NOMO-1 treated with DMSO at 0.1 percent for 48 hours (cell line): ENCODE measurements around the gene ADORA3.
"Not testable (repeated sequence)": the region's sequence is repeated elsewhere in the genome, so short reads cannot be mapped to it uniquely, and the experiment has no call there.

ENCODE experiments used
- DNase-seq: peaks from one replicate; lab custom pipeline; 2025; ENCODE audit not compliant: unreplicated experiment; lab: John Stamatoyannopoulos, UW

Gene ADORA3

DNA sequence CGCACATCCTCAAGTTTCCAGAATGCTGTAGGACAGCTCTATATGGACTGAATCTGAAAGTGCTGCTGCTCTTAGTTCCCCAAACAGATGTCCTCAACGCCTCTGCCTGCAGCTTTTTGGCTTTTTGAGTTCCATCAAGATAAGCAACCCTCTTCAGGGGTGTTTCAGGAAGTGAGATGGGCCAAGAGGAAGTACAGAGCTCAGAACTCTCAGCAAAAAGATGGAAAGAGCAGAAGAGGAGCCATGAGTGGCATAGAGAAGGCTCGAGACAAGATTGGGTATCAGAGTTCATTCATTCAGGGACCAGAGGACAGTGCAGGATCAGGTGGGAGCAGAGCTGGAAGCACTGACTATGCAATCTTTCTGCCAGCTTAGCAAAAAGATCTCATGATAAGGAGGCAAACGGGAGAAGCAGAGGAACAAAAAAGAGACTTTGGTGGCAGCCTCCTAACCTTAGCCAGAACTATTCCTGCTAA is at the start of gene ADORA3, which contains the start of gene TMIGD3:
Gene ADORA3 (minus strand): TSS at position 49 of the 476 bp plus-strand sequence. CDS start 279 bp downstream, outside the sequence.
Gene TMIGD3 (minus strand): TSS at position 49 of the 476 bp plus-strand sequence. CDS start 279 bp downstream, outside the sequence.
- peak; percentile 95 for DNase-seq

DNA sequence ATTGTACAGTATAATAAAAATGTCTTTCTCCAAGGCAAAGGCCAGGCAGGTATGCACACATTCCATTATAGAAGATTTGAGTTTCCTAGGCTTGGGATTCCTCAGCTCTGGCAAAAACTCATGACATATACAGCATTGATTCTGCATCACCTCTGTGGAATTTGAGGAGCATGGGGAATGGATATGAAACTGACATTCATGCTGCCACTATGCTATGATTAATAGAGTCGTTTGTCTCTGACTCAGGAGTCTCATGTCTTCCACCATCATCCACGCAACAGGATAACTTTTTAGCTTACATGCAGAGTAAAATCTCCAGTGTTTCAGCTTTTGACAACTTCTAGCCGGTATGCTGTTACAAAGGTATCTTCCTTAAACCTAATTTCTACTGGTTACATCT is 49.8 kb upstream of the ADORA3 start:
- no peak for DNase-seq

DNA sequence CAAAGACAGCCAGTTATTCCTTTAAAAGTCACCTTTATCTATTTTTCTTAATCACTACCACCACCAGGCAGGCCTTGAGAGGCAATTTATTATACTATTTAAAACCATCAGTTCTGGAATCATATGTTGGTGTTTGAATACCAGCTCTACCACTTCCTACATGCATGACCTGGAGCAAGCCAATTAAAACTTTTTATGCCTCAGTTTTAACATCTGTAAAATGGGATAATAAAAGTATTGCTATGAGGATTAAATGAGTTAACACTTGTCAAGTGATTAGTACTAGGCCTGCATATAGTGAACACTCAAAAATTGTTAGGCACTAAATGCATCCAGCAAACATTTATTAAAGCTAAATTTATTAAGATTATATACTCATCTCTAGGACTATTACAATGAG is 49.2 kb upstream of the ADORA3 start:
- no peak for DNase-seq

GRCh38 chr1:111551623-111552411 is 48.4 kb upstream of the ADORA3 start:
- no peak for DNase-seq

DNA sequence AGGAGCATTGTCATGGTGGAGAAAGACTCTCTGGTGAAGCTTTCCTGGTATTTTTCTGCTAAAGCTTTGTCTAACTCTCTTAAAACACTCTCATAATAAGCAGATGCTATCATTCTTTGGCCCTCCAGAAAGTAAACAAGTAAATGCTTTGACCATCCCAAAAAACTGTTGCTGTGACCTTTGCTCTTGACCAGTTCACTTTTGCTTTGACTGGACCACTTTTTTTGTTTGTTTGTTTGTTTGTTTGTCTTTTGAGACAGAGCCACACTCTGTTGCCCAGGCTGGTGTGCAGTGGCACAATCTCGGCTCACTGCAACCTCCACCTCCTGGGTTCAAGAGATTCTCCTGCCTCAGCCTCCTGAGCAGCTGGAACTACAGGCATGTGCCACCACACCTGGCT is 44.4 kb upstream of the ADORA3 start:
- DNase-seq: not testable (repeated sequence)

GRCh38 chr1:111542187-111542586 is 38.8 kb upstream of the ADORA3 start:
- no peak for DNase-seq

GRCh38 chr1:111541721-111542120 is 38.3 kb upstream of the ADORA3 start:
- no peak for DNase-seq

GRCh38 chr1:111540928-111541327 is 37.5 kb upstream of the ADORA3 start:
- DNase-seq: no peak

- no peak for DNase-seq
Measured at GRCh38 chr1:111538343-111539025, 35.1 kb upstream of the ADORA3 start.

GRCh38 chr1:111535256-111536191 is 32.1 kb upstream of the ADORA3 start:
- no peak for DNase-seq

- DNase-seq: no peak
Measured at GRCh38 chr1:111520053-111520452, 16.6 kb upstream of the ADORA3 start.

GRCh38 chr1:111517469-111518225 is 14.2 kb upstream of the ADORA3 start:
- no peak for DNase-seq

DNA sequence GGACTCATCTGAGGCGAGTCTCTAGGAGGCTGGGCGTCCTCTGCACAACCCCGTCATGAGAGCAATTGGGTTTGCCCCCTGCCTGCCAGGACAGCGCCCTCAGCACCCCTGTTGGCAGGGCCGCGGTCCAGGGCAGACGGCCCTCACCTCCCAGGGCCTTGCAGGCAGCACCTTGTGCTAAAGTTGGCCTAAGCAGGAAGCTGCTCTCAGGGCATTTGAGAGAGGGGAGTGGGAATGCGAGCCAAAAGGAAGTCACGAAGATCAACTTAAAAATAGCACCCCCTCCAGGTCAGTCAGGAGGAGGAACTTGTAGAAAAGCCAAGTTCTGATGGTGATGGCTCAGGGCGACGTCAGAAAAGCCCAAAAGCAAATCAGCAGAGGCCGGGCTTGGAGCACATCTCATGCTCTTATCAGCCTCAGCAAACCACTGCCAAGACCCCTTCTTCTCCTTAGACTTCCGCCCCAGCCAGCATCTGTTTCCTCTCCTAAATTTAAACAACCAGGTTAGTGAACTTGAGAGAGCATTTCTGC is 12.6 kb upstream of the ADORA3 start:
- peak; percentile 67 for DNase-seq

DNA sequence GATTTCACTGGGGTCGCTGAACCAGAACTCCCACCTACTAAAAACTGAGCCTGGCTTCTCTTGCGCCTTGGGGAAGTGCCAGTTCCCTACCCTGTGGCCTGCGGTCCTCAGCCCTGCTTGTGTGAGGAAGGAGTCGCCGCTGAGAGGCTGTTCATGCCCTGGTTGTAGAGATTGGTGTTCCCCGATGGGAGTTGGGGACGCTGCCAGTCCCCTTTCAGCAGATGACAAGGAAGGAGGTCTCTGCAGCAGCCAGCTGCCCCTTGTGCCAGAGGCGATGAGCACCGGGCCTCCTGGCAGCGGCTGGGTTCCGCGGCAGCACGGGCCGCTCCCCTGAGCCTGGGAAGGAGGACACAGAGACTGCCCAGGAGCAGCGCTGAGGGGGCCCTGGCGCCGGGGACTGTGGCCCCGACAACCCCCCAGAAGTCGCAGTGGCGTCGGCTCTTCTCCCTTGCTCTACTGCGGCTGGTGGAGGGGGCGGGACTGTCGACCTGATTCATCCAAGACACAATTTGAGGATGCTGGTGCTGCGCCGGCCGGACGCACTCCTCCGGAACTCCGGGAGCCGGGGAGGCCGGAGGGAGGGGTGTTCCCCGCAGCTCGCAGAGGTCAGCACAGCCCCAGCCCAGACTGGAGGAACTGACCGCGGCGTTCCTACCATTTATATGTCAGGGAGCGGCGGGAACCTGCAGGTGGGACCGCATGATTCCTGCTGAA is 12.0 kb upstream of the ADORA3 start:
- DNase-seq: peak; percentile 20

DNA sequence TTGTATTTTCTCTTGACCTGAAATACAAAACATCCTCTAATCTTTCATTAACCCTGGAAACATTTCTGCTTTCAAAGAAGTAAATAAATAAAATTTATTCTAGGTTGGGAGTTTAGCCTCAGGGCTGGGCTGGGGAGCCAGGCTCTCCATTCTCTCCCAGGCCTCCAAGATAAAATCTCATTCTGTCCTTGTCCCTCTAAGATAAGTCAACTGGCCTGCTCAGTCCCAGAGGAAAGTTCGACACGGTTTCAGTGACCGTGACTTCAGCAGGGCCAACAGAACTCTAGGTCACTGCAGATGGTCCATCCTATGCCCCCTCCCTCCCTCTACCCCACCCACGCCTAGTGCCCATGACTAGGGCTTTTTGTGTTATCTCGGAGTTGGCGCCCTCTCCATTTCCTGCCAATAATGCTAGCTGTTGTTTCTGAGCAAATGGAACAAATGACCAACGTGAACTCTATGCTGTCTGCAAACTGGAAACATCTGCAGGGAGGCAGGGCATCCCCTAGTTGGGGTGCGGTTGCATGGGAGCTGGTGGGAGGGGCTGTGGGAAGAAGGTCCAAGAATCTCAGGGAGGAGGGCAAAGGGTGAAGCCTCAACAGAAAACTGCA is 10.1 kb upstream of the ADORA3 start:
- DNase-seq: no peak

DNA sequence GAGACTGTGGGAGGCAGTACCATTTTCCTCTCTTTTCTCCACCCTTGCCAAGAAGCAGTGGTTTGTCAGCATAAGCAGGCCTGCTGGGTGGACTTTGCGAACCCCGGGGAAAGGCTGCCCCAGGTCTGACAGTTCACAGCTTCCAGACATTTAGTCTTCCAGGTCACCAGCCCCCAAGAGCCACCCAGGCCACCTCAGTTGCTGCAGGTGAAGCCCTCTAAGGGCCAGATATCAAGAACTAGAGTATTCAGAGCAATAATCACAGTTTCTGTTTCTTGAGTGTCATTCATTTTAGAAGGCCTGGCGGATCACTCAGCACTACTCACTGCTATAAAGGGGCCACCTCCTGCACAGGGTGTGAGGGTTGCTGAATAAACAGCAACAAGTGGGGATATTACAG is 9.5 kb upstream of the ADORA3 start:
- no peak for DNase-seq

- no peak for DNase-seq
Measured at GRCh38 chr1:111512132-111512889, 8.9 kb upstream of the ADORA3 start.

GRCh38 chr1:111511370-111511769 is 7.9 kb upstream of the ADORA3 start:
- no peak for DNase-seq
